Left colon (tissue), 2 donors: ENCODE results near the gene TACR1. TPM values are rescaled to one million over a fixed set of nuclear protein-coding genes. Genes with fewer than 3 reads are reported as not detected.
"Not testable (repeated sequence)": the region's sequence is repeated elsewhere in the genome, so short reads cannot be mapped to it uniquely, and the experiment has no call there.

ENCODE experiments used
- ATAC-seq: fragments of 200-7000 bp; cut with Tn5 transposase; one replicate; pipeline ENCODE4 v1.9.1; 2020; ENCODE audit warnings: mild to moderate bottlenecking, moderate library complexity
- DNase-seq, 2 donors: peaks; one replicate each; pipeline ENCODE4 v3.0.0-alpha.2; 2020
- intact Hi-C, 2 donors: fragments of 100-400 bp; cut with DNase I in 1 of 2; cut with micrococcal nuclease in 1 of 2; formaldehyde crosslinking; loops; one replicate each; pipeline versions ENCODE4 v1.11.2 to v1.14.0; 2022; cut with DNase I, micrococcal nuclease
- total RNA-seq, 2 donors: library from RNA; stranded (reverse); fragmentation: NEBNext Ultra II Directional; extraction: Animal tissue kit (Norgen Biotek cat#: 25700); gene quantifications; one replicate each; pipeline ENCODE4 v1.2.1, GENCODE V29; 2021
- donor health status: DM: no; HTN: no; CAD: no.
- donor health status: DM: yes; HTN: yes; CAD: no.

TACR1 gene
- total RNA-seq, 2 donors from 2014 or later: 0.34 to 1.1 TPM

- DNase-seq (peak in 1 of 2 donors; percentile 27), ATAC-seq (peak; percentile 37)
- intact Hi-C loops: no loop called here
These were observed 1.1 kb upstream of the TACR1 start for GRCh38 chr2:75200140-75201096.

- intact Hi-C loops: no loop called here
- ATAC-seq (no peak), DNase-seq (no peak)
These were observed 4.1 kb downstream of the TACR1 start for GRCh38 chr2:75195076-75195691.

GRCh38 chr2:75194184-75194868 lies 5.0 kb downstream of the TACR1 start:
- intact Hi-C loops: no loop called here
- ATAC-seq: no peak
- no peak for DNase-seq

- intact Hi-C loops: no loop called here
- ATAC-seq (no peak), DNase-seq (no peak)
These were observed 6.8 kb downstream of the TACR1 start for GRCh38 chr2:75192496-75192895.

- DNase-seq (no peak), ATAC-seq (no peak)
- intact Hi-C loops: no loop called here
These were observed 8.9 kb downstream of the TACR1 start for GRCh38 chr2:75190271-75190990.

GRCh38 chr2:75186821-75187220 lies 12.5 kb downstream of the TACR1 start:
- ATAC-seq (no peak), DNase-seq (peak in 1 of 2 donors; percentile 4)
- intact Hi-C loops: no loop called here

GRCh38 chr2:75182606-75183005 lies 16.7 kb downstream of the TACR1 start:
- ATAC-seq (no peak), DNase-seq (no peak)
- intact Hi-C loops: no loop called here

- ATAC-seq (no peak), DNase-seq (no peak)
- intact Hi-C loops: no loop called here
These were observed 18.8 kb downstream of the TACR1 start for GRCh38 chr2:75180476-75180875.

- no peak for DNase-seq
- intact Hi-C loops: no loop called here
- ATAC-seq: no peak
These were observed 21.9 kb downstream of the TACR1 start for GRCh38 chr2:75177427-75177826.

GRCh38 chr2:75175456-75175855 lies 23.9 kb downstream of the TACR1 start:
- intact Hi-C loops: no loop called here
- DNase-seq (no peak), ATAC-seq (no peak)

- intact Hi-C loops: no loop called here
- no peak for DNase-seq
- ATAC-seq: no peak
These were observed 24.3 kb downstream of the TACR1 start for GRCh38 chr2:75174981-75175380.

- intact Hi-C loops: no loop called here
These were observed 24.8 kb downstream of the TACR1 start for GRCh38 chr2:75174519-75174918.

GRCh38 chr2:75173740-75174139 lies 25.6 kb downstream of the TACR1 start:
- no peak for DNase-seq
- intact Hi-C loops: no loop called here
- no peak for ATAC-seq

More at GRCh38 chr2:75174519-75174918, 24.8 kb downstream of the TACR1 start:
- ATAC-seq (no peak), DNase-seq (no peak)

GRCh38 chr2:75171423-75171822 lies 27.9 kb downstream of the TACR1 start:
- ATAC-seq, DNase-seq, intact Hi-C loops: not testable (repeated sequence)

GRCh38 chr2:75170889-75171288 lies 28.4 kb downstream of the TACR1 start:
- DNase-seq: no peak
- intact Hi-C loops: no loop called here
- no peak for ATAC-seq

GRCh38 chr2:75168186-75168585 lies 31.1 kb downstream of the TACR1 start:
- DNase-seq (no peak), ATAC-seq (no peak)
- intact Hi-C loops: no loop called here

- DNase-seq (no peak), ATAC-seq (no peak)
- intact Hi-C loops: no loop called here
These were observed 32.8 kb downstream of the TACR1 start for GRCh38 chr2:75166491-75166890.

- intact Hi-C loops: no loop called here
- no peak for DNase-seq
- no peak for ATAC-seq
These were observed 36.4 kb downstream of the TACR1 start for GRCh38 chr2:75162897-75163296.

- intact Hi-C loops: no loop called here
- no peak for DNase-seq
- no peak for ATAC-seq
These were observed 37.1 kb downstream of the TACR1 start for GRCh38 chr2:75162259-75162658.
